ENCODE data around the gene NDUFA7.
A peak's percentile ranks its signal among the peaks of the same experiment; 100 is the strongest.

GRCh38 chr19:8355631-8356402, 34.6 kb upstream of the NDUFA7 start:
- TF ChIP-seq, protein P1, sequence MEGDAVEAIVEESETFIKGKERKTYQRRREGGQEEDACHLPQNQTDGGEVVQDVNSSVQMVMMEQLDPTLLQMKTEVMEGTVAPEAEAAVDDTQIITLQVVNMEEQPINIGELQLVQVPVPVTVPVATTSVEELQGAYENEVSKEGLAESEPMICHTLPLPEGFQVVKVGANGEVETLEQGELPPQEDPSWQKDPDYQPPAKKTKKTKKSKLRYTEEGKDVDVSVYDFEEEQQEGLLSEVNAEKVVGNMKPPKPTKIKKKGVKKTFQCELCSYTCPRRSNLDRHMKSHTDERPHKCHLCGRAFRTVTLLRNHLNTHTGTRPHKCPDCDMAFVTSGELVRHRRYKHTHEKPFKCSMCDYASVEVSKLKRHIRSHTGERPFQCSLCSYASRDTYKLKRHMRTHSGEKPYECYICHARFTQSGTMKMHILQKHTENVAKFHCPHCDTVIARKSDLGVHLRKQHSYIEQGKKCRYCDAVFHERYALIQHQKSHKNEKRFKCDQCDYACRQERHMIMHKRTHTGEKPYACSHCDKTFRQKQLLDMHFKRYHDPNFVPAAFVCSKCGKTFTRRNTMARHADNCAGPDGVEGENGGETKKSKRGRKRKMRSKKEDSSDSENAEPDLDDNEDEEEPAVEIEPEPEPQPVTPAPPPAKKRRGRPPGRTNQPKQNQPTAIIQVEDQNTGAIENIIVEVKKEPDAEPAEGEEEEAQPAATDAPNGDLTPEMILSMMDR (IDR thresholded peaks at IDR 0.05), result no peak
- peak in 1 of 2 donors; percentile 22 for TF ChIP-seq POLR2A (IDR thresholded peaks at IDR 0.05)

Measured in adrenal gland (tissue), 5 donors.